GM10248 (cell line): ENCODE measurements around the gene CCL17.
A peak's percentile ranks its signal among the peaks of the same experiment; 100 is the strongest.

Experiments
- CTCF ChIA-PET: fragments of 300-600 bp; sonication (Branson Sonifier 250); formaldehyde crosslinking; extraction: SDS; loops from one replicate; lab custom pipeline; 2021; ENCODE audit warnings: antibody characterized with exemption; lab: Yijun Ruan, JAX
- POLR2A ChIA-PET: fragments of 350-650 bp; sonication (Branson Sonifier 250); formaldehyde crosslinking; extraction: SDS; loops from one replicate; lab custom pipeline; 2020; ENCODE audit warnings: antibody characterized with exemption; lab: Yijun Ruan, JAX
- DNase-seq: peaks from one replicate; pipeline ENCODE4 v3.0.0; 2012; ENCODE audit errors: extremely low spot score
- TF ChIP-seq, protein P1 (sequence below): IDR thresholded peaks from 2 replicates; pipeline ENCODE4 v1.5.1; 2012; ENCODE audit warnings: mild to moderate bottlenecking, low read depth; ENCODE audit errors: extremely low read depth, missing control alignments, control extremely low read depth

CCL17 gene

DNA sequence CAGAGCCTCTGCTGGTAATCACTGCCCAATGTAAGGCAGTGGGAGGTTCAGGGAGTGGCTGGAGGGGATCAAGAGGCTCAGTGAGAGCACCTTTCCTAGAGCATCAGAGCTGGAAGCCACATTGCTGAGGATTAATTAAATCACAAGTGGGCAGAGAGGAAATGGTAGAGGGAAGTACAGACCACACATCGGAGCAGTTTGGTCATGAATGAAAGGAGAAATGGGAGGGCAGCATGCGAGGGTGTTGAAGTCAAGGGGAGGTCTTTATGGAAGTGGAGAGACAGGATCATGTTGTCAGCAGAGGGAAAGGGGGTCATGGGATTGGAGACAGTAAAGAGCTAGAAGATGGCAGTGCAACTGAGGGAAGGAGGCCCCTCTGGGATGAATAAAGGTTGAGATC lies 2.3 kb downstream of the CCL17 start:
- TF ChIP-seq, protein P1, sequence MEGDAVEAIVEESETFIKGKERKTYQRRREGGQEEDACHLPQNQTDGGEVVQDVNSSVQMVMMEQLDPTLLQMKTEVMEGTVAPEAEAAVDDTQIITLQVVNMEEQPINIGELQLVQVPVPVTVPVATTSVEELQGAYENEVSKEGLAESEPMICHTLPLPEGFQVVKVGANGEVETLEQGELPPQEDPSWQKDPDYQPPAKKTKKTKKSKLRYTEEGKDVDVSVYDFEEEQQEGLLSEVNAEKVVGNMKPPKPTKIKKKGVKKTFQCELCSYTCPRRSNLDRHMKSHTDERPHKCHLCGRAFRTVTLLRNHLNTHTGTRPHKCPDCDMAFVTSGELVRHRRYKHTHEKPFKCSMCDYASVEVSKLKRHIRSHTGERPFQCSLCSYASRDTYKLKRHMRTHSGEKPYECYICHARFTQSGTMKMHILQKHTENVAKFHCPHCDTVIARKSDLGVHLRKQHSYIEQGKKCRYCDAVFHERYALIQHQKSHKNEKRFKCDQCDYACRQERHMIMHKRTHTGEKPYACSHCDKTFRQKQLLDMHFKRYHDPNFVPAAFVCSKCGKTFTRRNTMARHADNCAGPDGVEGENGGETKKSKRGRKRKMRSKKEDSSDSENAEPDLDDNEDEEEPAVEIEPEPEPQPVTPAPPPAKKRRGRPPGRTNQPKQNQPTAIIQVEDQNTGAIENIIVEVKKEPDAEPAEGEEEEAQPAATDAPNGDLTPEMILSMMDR, result no peak
- ChIA-PET CTCF (interaction anchor here (0.9 to 4.0 kb wide), 5 partner anchors 12 to 107 kb away, joined by 3 to 57 read pairs (median 5); no protein-coding TSS in a partner anchor), POLR2A (no interaction called here)
- DNase-seq, result no peak

DNA sequence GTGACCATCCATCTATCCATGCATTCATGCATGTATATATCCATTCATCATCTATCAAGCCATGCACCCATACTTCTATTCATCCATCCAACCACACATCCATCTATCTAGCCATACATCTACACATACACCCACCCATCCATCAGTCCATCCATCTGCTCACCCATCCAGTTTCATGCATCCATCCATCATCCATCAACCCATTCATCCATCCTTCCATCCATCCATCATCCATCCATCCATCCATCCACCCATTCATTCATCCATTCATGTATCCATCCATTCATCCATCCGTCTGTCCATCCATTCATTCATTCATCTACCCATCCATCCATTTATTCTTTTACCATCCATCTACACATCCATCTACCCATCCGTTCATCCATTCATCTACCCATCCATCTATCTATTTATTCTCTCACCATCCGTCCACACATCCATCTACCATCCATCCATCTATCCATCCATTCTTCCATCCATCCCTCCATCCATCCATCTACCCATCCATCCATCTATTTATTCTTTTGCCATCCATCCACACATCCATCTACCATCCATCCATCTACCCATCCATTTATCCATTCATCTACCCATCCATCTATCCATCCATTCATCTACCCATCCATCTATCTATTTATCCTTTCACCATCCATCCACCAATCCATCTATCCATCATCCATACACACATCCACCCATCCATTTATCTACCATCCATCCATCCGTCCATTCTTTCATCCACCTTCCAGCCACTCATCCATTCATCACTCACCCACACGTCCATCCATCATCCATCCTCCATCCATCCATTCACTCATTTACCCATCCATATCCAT lies 3.2 kb downstream of the CCL17 start:
- ChIA-PET POLR2A (no interaction called here), CTCF (interaction anchor here (4.0 kb wide), 1 partner anchor 11 kb away, joined by 57 read pairs; no protein-coding TSS in a partner anchor)
- no peak for DNase-seq
- TF ChIP-seq, protein P1, result no peak

GRCh38 chr16:57409065-57409464 lies 4.5 kb downstream of the CCL17 start:
- ChIA-PET POLR2A (no interaction called here), CTCF (interaction anchor here (1.0 kb wide), 1 partner anchor 8 kb away, joined by 4 read pairs; no protein-coding TSS in a partner anchor)
- TF ChIP-seq, protein P1, result no peak
- no peak for DNase-seq

- POLR2A ChIA-PET, result no interaction called here
- TF ChIP-seq, protein P1, result no peak
- CTCF ChIA-PET, result interaction anchor here (1.0 to 17.8 kb wide), 3 partner anchors 7 to 106 kb away, joined by 4 to 454 read pairs (median 4); no protein-coding TSS in a partner anchor
- no peak for DNase-seq
Measured at GRCh38 chr16:57409870-57410587, 5.5 kb downstream of the CCL17 start.

DNA sequence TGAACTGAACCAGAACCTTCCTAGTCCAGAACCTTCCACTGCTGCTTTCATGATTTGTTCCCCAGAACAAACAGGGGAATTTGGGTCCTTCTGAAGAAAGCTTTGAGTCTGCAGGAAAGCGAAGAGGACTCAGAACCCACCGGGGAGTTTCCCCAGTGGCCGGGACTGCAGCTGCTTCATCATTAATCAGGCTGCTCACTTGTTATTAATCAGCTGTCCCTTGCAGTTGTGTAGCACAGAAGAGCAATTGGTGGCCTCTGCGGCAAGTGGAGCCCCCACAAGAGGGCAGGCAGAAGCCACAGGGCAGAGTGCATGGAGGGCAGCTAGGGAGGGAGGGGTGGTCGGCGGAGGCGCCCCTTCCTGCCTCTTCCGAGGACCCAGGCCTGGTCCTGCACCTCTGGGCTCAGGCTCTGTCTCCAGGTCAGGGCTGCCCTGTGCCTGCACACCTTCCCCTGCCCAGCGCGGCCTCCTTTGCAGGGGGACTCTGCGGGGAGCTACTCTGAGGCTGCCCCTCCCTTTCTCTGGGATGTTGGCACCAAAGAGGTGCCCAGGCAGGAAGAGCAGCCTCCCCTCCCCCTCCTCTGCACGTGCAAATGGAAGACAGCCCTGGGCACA lies 6.9 kb downstream of the CCL17 start:
- CTCF ChIA-PET, result interaction anchor here (0.6 to 17.8 kb wide), 8 partner anchors 11 to 390 kb away, joined by 3 to 454 read pairs (median 4); no protein-coding TSS in a partner anchor
- POLR2A ChIA-PET, result no interaction called here

More for the DNA sequence above, 6.9 kb downstream of the CCL17 start:
- peak; percentile 69 for DNase-seq
- TF ChIP-seq, protein P1, result no peak
